HG03354 (cell line): ENCODE results near the gene JRKL.

Experiments used
- ATAC-seq: cut with Tn5 transposase; IDR thresholded peaks from one replicate; pipeline ENCODE4 v1.9.1; 2021; ENCODE audit warnings: mild to moderate bottlenecking; ENCODE audit not compliant: unreplicated experiment, poor library complexity, severe bottlenecking

Gene JRKL

DNA sequence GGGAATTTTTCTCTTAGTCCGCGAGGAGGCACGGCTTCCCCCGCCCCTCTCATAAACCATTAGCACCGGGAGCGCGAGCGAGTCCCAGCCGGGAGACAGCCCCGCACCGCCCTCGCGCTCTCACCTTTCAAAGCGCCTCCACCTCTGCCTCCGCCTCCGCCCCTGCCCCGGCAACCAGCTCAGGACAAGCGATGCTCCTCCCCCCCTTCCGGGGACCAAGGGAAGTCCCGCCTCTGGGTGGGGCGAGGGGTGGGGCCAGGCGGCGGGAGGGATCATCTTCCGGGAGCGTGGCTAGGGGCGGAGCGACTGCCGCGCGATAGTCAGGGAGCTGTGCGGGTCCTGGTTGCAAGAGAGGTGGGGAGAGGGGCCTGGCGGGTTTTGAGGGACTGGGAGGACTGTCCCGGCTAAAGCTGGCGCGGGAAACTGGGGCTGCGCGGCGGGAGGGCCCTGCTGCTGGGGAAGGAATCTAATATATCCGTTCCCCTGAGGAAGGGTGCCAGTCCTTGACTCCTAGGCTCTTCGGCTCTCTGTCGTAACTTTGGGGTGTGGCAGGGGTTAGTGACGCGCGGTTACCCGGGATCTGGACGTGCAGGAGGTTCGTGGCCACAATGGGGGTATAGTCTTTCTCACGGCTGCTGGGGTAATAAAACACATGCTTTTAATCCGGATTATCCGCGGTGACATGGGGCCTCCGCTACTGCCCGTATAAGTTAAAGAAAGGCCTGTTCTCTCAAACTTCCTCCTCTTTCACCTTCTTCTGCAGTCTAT, at the start of gene JRKL, which contains the start of gene CCDC82:
Gene JRKL (plus strand): TSS at position 294 of the 768 bp plus-strand sequence. CDS start 637 bp downstream, outside the sequence.
Gene CCDC82 (minus strand): TSS at position 193 of the 768 bp plus-strand sequence. CDS start 5,165 bp downstream, outside the sequence.
- ATAC-seq = peak; percentile 94

GRCh38 chr11:96340555-96340885, 49.3 kb upstream of the JRKL start:
- no peak for ATAC-seq

- ATAC-seq = peak; percentile 45
These were observed 48.4 kb upstream of the JRKL start for GRCh38 chr11:96341211-96342013.

- no peak for ATAC-seq
These were observed 47.5 kb upstream of the JRKL start for GRCh38 chr11:96342014-96342960.

DNA sequence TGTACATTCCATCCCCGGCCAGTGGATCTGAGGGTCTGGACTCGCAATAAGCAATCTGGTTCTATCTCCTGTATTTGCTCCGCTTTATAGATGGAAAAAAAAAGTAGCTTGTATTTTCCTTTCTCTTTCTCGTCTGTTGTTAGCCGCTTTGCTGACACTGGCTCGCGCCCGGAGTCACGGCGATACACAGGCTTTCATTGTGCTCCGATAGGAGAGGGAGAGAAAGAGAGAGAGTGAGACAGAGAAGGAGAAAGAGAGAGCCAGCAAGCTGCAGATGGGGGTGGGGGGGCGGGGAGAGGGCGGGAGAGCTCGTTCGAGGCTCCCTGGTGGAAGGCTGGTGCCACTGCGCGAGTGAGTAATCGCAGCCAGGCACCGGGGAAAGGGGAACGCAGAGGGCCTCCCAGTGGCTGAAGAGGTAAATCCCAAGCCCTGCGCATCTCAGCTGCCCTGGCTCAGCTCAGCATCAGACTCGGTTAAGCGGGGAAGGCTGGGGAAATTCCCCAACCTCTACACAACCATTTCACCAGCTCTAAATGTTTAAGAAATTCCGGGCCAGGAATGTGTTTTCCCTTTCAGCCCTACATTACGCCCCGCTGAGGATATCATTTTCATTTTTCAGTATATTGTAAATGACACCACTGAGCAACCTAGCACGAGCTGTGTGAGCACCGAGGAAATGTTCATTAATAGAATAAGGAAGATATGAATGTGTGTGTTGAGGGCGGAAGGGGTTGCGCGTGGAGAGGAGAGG, 46.7 kb upstream of the JRKL start, which contains the start of gene MAML2:
Gene MAML2 (minus strand): TSS at position 235 of the 751 bp plus-strand sequence. CDS start 1,300 bp downstream, outside the sequence.
- ATAC-seq = peak; percentile 83

DNA sequence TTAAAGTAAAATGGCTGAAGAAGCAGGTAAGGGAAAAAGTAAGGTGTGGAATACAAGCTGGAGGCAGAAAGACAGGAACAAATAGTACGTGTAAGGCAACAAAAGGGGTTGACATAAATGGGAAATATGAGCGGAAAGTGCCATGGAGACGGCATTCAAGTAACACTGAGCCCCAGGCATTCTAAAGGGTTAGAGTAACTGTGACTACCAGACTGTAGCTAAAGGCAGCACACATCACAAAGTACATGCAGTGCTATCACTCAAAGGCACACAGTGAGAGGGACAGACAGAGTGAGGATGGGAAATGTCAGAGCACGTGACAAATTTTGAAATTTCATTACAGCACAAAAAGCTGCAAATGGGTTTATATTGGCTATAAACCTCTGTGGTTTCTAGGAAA, 33.0 kb upstream of the JRKL start:
- ATAC-seq = no peak

DNA sequence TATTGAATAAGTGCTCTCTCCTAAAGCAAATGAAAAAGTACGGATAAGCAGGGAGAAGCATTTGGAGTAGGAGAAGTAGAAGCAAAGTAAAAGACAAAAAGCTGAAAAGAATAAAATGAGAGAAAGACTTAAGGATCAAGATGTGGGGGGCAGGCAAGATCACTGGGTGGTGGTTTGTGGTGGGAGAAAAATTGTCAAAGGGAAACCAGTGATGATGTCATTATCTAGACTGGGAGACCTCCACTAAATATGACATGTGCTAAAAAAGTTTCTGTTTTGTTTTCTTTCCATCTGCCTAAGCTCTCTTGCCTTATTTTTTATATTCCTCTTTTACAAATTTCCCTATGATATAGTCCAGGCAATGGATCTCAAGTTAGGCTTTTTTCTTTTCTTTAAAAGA, 32.0 kb upstream of the JRKL start:
- peak; percentile 72 for ATAC-seq

GRCh38 chr11:96358321-96358720, 31.5 kb upstream of the JRKL start:
- ATAC-seq = no peak

- no peak for ATAC-seq
These were observed 28.0 kb upstream of the JRKL start for GRCh38 chr11:96361778-96362177.

DNA sequence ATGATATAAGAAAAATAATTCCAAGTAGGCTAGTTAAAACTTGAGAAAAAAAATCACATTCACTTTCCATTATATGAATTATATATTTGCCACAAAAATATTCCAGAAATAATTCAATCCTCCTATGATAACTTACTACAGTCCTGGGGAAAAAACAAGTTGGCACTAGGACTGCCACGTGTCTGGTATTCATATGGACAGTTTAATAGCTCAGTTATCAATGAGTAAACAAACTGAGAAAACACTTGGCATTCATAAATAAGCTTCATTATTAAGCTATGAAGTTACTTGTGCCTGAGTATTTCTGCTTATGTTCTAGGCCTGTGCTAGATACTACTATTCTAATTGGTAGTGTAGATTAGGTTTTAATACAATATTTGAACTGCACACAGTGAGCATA, 24.3 kb upstream of the JRKL start:
- no peak for ATAC-seq

DNA sequence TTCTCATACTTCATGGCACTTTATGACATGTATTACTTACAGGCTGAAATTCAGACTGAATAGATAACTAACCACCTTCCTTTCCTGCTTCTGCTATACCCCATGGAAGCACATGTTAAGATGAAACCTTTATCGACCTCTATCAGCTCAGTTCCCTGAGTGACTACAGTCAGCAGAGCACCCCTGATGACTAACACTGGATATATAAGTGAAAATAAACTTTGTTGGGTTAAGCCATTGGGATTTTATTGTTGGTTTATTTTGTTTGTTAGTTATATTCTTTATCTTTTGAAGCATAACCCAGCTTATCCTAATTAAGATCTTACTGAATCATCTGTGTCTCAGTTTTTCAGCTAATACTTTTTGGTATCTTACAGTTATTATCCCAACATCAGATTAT, 23.8 kb upstream of the JRKL start:
- ATAC-seq = no peak

DNA sequence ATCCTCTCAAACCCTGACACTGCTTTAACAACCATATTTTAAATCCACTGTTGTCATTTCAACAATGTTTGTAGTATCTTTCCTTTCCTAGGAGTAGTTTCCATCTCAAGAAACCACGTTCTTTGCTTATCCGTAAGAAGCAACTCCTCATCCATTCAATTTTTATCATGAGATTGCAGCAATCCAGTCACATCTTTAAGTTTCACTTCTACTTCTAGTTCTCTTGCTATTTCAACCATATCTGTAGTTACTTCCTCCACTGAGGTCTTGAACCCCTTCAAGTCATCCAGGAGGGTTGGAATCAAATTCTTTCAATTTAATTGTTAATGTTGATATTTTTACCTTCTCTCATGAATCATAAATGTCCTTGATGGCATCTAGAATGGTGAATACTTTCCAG, 22.5 kb upstream of the JRKL start:
- ATAC-seq = no peak

GRCh38 chr11:96373826-96374225, 16.0 kb upstream of the JRKL start:
- ATAC-seq = no peak

DNA sequence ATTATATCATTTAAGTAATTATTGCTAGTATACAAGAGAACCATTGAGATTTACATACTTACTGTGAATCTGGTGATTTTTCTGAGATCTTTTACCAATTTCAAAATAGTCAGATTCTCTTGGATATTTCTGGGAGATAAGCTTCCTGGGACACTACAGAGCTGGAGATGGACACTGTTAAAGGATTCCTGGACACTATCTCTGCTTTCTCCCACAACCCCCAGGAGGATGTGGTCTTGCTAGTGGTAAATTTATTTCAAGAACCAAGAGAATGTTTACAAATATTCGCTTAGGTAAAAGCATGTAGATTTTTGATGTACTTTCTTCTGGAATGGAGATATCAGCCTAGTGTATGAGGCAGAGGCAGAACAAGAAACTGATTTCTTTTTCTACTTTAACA, 13.0 kb upstream of the JRKL start:
- ATAC-seq = no peak

GRCh38 chr11:96384156-96384555, 5.7 kb upstream of the JRKL start:
- no peak for ATAC-seq

- ATAC-seq = no peak
These were observed 4.6 kb upstream of the JRKL start for GRCh38 chr11:96385187-96385586.

- ATAC-seq = peak; percentile 70
These were observed 708 bp upstream of the JRKL start for GRCh38 chr11:96388891-96389719.

DNA sequence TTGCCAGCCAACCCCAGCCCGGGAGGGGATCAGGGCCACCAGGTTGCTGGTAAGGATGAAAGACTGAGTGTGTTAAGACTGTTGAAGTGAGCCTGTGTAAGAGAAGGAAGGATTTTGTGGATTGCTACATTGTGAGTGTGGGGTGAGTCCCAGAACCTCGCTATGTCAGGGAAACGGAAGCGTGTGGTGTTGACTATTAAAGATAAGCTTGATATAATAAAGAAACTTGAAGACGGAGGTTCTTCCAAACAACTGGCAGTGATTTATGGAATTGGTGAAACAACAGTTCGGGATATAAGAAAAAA, 627 bp downstream of the JRKL start:
- ATAC-seq = no peak
